Ureter (tissue), 1 donor: Measurements from ENCODE around the gene CCDC170. TPM values are rescaled to one million over a fixed set of nuclear protein-coding genes. Genes with fewer than 3 reads are reported as not detected.

Source experiments
- DNase-seq: peaks from one replicate; pipeline ENCODE4 v3.0.0-alpha.2; 2020; ENCODE audit warnings: low spot score
- total RNA-seq: library from RNA; stranded (reverse); gene quantifications from one replicate; pipeline ENCODE4 v1.2.4, GENCODE V29; 2023
- donor health status: DM: yes; HTN: yes; CAD: no.

CCDC170 gene
- total RNA-seq, 1 donor from 2014 or later = 1.7 TPM

GRCh38 chr6:151618717-151619116 is 124.9 kb downstream of the CCDC170 start:
- no peak for DNase-seq

GRCh38 chr6:151620179-151620578 is 126.4 kb downstream of the CCDC170 start:
- no peak for DNase-seq

GRCh38 chr6:151624071-151624470 is 130.3 kb downstream of the CCDC170 start:
- no peak for DNase-seq

- DNase-seq = no peak
These were observed 130.7 kb downstream of the CCDC170 start for GRCh38 chr6:151624481-151624880.

- DNase-seq = no peak
These were observed 131.2 kb downstream of the CCDC170 start for GRCh38 chr6:151624900-151625536.

- no peak for DNase-seq
These were observed 134.1 kb downstream of the CCDC170 start for GRCh38 chr6:151627689-151628444.

- no peak for DNase-seq
These were observed 136.0 kb downstream of the CCDC170 start for GRCh38 chr6:151629791-151630190.

- DNase-seq = no peak
These were observed 136.6 kb downstream of the CCDC170 start for GRCh38 chr6:151630387-151630786.

- no peak for DNase-seq
These were observed 137.3 kb downstream of the CCDC170 start for GRCh38 chr6:151630991-151631655.

GRCh38 chr6:151632415-151632987 is 138.7 kb downstream of the CCDC170 start:
- no peak for DNase-seq

- DNase-seq = no peak
These were observed 139.9 kb downstream of the CCDC170 start for GRCh38 chr6:151633526-151634335.

- DNase-seq = no peak
These were observed 140.5 kb downstream of the CCDC170 start for GRCh38 chr6:151634336-151634720.

- DNase-seq = no peak
These were observed 141.9 kb downstream of the CCDC170 start for GRCh38 chr6:151635741-151636140.

GRCh38 chr6:151637814-151638213 is 144.0 kb downstream of the CCDC170 start:
- no peak for DNase-seq

GRCh38 chr6:151639750-151640149 is 145.9 kb downstream of the CCDC170 start:
- no peak for DNase-seq

GRCh38 chr6:151641028-151641427 is 147.2 kb downstream of the CCDC170 start:
- no peak for DNase-seq

- no peak for DNase-seq
These were observed 154.3 kb downstream of the CCDC170 start for GRCh38 chr6:151647976-151648639.

- no peak for DNase-seq
These were observed 156.0 kb downstream of the CCDC170 start for GRCh38 chr6:151649835-151650234.

GRCh38 chr6:151651639-151652038 is 157.8 kb downstream of the CCDC170 start:
- DNase-seq = no peak

- no peak for DNase-seq
These were observed 158.5 kb downstream of the CCDC170 start for GRCh38 chr6:151652325-151652724.

- no peak for DNase-seq
These were observed 161.3 kb downstream of the CCDC170 start for GRCh38 chr6:151655099-151655498.
